IPS DF 4.7 (cell line): ENCODE measurements around the gene RALY.
"Not testable (repeated sequence)": the region's sequence is repeated elsewhere in the genome, so short reads cannot be mapped to it uniquely, and the experiment has no call there.

Experiments
- DNase-seq: peaks from one replicate; pipeline ENCODE4 v3.0.0-alpha.2; 2013; ENCODE audit warnings: low spot score; ENCODE audit errors: extremely low read depth

The RALY gene

DNA sequence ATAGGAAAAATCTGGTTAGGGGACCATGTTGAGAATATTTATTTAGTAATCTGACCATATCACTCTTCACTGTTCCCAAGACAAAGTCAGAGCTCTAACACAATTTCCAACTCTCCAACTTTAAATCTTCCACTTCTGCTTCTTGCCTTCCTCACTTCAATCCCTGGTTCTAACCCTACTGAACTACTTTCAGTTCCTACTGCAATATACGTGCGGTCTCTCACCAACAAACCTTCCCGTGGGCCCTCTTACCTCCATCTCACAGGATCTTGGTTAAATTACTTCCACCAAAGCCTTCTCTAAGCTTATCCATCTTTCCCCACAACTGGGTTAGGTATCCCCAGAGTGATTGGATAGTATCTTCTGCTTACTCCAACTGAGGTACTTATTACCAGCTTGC lies 110.3 kb downstream of the RALY start:
- no peak for DNase-seq

DNA sequence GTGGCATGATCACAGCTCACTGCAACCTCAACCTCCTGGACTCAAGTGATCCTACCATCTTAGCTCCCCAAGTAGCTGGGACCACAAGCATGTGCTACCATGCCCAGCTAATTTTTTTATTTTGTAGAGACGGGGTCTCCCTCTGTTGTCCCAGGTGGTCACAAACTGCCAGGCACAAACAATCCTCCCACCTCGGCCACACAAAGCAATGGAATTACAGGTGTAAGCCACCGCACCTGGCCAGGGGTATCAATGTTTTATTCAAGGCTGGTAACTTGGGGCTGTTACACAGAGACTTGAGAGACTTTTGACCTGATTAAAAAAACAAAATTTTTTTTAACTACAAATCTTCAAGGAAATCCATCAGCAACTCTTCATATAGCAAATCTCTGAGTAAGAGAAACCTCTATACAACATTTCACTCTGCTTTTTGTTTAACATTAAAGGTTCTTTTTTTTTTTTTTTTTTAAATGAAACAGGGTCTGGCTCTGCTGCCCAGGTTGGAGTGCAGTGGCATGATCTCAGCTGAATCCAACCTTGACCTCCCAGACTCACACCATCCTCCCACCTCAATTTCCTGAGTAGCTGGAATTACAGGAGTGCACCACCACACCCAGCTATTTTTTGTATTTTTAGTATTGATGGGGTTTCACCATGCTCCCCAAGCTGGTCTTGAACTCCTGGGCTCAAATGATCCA lies 112.4 kb downstream of the RALY start:
- no peak for DNase-seq

DNA sequence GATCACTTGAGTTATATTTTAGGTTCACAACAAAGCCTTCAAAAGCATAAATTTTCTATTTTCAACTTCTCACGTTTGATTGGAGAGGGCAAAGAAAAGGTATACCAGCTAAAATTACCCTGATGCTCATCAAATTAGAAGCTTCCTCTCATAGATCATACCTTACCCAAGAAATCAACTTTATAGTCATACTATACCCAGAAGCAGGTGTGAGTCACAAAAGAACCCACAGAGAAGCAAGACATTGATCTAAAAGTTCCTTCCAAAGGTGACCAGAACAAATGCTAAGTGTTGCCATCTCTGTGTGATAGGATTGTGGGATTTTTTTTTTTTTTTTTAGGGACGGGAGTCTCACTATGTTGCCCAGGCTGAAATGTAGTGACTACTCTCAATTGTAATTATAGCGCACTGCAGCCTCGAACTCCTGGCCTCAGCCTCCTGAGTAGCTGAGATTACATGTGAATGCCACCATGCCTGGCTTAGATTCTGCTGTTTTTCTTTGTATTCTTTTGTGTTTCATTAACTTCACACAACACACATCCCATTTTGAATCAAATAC lies 115.0 kb downstream of the RALY start:
- DNase-seq, result no peak

DNA sequence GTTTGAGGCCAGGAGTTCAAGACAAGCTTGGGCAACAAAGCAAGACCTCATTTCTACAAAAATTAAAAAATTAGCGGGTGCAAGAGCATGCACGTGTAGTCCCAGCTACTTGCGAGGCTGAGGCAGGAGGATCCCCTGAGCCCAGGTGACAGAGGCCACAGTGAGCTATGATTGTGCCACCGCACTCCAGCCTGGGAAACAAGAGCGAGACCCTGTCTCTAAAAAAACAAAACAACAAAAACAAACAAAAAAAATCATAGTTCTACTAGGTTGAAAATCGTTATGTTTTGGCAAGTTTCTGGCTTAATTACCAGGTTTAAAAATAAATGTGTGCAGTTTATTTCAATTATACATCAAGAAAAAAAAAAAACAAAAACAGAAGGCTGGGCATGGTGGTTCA lies 115.7 kb downstream of the RALY start:
- DNase-seq, result no peak

DNA sequence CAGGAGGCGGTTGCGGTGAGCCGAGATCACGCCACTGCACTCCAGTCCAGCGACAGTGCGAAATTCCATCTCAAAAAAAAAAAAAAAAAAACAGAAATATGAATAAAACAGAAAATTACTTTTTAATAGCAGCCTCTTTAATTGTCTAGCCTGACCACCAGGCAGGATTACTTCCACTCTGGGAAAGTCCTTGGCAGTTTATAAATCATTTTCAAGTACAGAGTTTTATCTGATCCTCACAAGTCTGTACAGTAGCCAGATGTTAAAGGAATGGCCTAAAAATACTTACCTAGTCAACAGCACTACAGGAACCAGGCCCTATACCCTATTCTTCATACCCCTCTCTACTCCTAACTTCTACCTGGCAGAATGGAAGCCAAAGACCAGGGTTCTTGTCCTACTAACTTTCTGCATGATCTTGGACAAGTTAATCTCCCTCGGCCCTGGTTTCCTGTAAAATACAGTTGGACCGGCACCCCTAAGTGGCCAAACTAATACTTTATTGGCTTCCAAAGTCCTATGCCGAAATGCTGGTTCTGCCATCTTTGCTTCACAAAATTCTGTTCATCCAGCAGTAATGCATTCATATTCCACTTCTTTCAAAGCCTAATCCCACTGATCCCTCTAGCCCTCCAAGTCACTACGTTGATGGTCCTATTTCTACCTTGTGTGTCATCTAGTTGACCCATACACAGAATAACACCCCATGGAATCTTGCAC lies 116.5 kb downstream of the RALY start:
- no peak for DNase-seq

DNA sequence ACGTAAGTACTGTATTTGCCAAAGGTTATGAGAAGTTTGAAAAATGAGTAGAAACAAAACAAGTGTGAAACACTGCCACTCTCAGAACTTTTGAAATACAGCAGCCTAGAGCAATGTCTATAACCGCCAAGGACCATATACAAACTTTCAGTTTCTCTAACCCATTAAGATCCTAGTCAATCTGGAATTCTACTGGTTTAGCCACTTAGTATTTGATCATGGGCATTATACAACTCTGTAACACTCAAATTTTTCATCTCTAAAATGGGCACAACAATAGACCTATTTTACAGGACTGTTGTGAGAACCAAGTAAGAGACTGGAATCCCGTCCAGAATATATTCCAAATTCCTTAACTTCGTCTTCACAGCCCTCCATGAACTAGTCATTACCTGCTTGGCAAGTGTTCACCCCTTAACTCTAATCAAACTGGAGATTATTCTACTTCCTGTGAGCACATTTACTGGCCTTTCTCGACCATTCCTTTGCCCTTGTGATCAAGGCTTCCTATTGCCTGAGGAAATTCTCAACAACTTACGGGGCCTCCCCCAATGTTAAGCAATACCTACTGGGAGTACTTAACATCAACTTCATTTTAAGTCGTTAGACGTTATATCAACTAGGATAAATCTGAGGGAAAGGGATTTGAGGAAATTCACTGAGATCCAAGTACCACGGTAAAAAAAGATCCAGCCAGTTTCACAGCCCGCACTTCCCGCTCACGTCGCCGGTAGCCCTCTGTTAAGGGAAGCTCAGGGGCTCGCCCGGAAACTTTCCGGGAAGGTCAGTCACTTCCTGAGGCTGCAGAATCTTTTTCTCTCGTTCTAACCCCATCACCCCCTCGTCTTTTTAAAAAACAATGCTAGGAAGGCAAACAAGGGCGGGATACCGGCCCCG lies 117.3 kb downstream of the RALY start:
- DNase-seq, result no peak

DNA sequence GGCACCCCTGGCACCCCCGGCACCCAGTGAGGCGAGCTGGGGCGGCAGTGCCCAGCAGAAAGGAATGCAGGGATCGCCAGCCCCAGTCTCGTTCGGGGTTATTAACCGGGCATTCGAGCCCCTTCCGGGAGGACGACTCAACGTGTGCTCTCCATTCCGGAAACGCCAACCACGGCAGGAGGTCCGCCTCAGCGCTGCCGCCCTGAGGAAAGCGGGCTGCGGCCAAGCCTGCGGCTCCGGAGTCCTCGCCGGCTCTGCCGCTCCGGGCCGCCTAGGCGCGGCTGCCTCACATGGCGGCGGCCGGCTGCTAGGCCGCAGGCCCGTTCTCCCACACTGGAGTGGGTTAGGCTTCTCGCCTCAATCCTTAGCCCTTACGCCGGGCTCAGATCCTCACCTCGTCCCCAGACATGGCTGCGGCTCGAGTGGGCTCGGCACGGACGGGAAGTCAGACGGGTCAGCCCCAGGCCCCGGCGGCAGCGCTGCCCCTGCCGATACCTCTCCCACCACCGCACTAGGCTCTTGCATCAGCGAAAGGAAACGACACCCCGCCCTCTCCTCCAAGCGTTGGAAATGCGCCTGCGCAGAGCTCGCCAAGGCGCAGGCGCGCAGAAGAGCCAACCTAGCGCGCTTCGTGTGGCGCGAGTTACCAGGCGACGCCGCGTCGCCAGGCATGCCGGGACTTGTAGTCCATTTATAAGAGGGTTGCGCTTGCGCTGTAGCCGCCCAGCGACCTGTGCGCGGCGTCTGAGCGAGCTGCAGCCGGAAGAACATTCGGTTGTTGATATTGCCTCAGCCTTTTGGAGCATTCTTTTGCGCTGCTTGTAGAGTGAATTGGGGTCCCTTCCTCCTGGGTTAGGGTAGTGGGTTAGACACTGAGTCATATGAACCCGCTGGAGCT lies 118.2 kb downstream of the RALY start, which contains the start of gene EIF2S2:
Gene EIF2S2 (minus strand): TSS at position 542 of the 898 bp plus-strand sequence. CDS start 133 bp downstream, at position 409.
- peak; percentile 93 for DNase-seq

DNA sequence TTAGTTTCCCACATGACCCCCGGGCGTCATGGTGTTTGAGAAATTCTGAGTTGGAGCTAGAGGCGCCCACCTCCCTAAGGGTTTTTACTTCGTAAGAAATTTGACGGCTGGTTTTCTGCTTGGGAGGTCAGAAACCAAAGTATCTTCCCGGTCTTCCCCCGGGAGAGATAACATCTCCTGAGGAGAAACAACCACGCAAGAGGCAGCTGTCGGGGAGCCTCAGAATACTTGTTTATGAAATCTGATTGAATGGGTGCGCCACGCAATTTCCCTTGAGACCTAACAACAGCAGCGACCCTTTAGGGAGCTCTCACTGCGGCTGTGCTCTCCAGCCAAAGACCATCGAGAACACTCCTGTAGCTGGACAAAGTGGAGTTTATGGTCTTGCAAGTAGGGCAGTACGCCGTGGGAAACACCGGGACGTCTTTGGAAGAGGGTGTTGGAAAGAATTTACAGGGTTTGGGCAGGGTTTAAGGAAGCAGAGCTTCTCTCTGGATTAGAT lies 118.9 kb downstream of the RALY start:
- DNase-seq, result no peak

DNA sequence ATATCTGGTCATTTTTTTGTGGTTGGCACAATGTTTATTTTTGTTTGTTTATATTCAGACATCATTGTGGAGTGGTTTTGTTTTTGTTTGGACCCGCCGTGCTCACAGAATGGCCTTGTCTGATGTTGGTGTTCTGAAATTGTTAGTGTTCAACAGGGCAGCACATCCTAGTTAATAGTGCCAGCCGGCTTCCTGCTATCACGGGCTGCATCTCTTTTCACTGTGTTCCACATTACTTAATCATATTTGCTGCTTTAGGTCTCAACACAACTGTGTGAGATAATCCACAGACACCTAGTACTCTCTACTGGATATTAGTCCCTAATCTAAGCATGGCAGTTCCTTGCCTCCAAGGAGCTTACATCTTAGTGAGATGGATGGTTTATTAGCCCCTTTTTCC lies 121.1 kb downstream of the RALY start:
- DNase-seq, result no peak

DNA sequence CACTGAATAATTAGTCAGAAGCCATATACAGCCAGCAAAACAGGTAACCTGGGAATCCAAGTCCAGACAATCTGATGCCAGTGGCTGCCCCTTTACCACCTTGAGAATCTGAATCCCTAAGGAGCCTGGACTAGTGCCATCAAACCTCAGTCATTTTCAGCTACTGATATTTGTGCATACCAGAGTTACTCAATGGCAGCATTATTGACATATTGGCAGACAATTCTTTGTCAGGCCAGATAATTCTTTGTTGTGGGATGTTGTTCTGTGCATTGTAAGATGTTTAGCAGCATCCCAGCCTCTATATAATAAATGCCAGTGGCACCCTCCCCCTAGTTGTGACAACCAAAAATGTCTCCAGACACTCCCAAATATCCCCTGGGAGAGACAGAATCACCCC lies 121.5 kb downstream of the RALY start:
- DNase-seq, result no peak

DNA sequence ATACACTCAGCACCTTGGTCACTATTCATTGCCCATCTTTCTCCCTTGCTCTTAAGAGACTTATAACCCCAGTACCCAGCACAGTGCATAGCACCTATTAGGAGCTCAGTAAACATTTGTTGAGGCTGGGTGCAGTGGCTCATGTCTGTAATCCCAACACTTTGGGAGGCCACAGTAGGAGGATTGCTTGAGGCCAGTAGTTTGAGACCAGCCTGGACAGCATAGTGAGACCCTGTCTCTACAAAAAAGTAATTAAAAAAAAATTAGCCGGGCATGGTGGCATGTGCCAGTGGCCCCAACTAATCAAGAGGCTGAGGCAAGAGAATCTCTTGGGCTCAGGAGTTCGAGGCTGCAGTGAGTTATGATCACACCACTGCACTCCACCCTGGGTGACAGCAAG lies 126.5 kb downstream of the RALY start:
- DNase-seq, result no peak

DNA sequence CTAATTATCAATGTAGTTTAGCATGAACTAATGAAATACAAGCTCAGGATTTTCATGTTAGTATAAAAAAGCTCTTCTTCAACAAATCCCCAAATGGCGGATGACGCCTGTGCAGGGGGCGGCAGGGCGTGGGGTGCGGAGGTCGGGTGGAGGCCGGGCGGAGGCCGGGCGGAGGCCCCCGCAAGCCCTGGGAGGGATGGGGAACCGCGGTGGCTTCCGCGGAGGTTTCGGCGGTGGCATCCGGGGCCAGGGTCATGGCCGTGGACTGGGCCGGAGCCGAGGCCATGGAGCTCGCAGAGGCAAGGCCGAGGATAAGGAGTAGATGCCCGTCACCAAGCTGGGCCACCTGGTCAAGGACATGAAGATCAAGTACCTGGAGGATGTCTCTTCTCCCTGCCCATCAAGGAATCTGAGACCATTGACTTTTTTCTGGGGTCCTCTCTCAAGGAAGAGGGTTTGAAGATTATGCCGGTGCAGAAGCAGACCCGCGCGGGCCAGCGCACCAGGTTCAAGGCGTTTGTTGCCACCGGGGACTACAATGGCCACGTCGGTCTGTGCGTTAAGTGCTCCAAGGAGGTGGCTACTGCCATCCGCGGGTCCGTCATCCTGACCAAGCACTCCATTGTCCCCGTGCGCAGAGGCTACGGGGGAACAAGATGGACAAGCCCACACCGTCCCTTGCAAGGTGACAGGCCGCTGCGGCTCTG lies 128.7 kb downstream of the RALY start:
- no peak for DNase-seq

DNA sequence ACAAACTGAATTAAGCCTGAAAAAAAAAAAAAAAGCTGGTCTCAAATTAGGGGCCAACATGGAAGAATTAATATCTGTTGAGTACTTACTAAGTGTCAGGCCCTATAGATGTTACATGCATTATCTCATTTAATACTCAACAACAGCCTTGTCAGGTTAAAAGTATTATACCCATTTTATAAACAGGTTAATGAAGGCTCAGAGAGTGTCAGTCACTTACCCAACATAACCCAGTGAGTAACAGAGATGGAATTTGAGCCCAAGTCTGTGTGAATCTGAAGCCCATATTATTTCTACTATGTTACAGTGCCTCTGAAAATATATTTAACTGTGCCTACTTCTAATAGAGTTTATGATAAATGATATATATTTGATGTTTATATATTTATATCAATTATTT lies 129.6 kb downstream of the RALY start:
- no peak for DNase-seq

DNA sequence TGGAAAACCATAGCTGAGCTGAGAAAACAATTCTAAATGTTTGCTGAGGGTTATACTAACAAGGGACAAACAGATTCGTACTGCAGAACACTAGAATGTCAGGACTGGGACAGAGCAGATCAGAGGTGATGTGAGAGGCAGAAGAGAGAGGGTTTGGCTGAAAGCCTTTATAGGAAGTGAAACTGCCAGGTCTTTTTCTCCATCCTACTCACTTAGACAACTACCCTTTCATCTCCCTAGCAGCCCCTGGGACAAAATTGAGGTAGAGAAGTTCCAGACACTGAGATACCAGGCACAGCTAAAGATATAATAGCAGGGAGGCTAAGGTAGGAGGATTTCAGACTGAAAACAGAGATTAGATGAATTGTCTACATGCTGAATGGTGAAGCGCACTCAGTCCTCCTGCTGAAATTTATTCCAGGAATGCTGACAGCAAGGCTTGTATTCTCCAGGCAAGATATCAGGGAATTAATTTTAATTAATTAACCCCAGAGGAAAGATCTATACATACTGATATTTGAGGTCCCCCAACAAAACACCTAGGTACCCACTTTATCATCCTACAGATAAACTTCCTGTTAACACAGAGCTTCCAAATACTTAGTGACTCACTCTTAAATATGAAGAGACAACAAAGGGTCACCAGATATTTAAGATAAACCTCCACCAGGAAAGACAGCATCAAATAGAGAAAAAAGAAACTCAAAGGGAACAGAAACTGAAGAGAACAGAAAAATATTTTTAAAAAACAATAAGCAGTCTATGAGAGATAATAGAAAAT lies 130.9 kb downstream of the RALY start:
- no peak for DNase-seq

DNA sequence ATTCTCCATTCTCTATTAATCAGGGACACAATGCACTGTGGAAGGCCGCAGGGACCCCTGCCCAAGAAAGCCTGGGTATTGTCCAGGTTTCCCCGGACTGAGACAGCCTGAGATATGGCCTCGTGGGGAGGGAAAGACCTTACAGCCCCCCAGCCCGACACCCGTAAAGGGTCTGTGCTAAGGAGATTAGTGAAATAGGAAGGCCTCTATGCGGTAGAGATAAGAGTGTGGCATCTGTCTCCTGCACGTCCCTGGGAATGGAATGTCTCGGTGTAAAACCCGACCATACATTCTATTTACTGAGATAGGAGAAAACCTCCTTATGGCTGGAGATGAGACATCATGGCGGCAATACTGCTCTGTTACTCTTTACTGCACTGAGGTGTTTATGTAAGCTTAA lies 134.1 kb downstream of the RALY start:
- no peak for DNase-seq

DNA sequence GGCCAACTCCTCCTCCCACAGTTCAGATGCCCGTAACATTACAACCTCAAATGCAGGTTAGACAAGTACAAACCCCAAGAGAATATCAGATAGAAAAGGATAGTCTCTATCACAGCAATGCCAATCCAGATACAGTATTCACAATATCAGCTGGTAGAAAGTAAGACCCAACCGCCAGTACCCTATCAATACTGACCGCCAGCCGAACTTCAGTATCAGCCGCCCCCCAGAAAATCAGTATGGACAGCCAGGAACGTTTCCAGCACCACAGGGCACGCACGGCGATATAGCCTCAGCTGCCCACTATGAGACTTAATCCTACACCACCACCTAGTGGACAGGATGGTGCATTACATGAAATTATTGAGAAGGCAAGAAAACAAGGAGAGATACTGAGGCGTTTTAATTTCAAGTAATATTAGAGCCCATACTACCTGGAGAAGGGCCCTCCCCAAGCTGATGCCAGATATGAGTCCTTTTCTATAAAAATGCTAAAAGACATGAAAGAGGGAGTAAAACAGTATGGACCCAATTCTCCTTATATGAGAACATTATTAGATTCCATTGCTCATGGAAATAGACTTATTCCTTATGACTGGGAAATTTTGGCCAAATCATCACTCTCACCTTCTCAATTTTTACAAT lies 135.9 kb downstream of the RALY start:
- DNase-seq, result peak; percentile 62

DNA sequence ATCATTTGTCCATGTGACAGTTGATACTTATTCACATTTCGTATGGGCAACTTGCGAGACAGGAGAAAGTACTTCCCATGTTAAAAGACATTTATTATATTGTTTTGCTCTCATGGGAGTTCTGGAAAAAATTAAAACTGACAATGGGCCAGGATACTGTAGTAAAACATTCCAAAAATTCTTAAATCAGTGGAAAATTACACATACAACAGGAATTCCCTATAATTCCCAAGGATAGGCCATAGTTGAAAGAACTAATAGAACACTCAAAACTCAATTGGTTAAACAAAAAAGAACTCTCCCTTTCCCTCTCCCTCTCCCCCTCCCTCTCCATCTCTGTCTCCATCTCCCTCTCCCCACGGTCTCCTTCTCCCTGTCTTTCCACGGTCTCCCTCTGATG lies 137.8 kb downstream of the RALY start:
- no peak for DNase-seq

DNA sequence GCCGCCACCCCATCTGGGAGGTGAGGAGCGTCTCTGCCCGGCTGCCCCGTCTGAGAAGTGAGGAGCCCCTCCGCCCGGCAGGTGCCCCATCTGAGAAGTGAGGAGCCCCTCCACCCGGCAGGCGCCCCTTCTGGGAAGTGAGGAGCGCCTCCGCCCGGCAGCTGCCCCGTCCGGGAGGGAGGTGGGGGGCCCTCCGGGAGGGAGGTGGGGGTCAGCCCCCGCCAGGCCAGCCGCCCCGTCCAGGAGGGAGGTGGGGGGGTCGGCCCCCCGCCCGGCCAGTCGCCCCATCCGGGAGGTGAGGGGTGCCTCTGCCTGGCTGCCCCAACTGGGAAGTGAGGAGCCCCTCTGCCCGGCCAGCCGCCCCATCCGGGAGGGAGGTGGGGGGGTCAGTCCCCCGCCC lies 138.8 kb downstream of the RALY start:
- not testable (repeated sequence) for DNase-seq

DNA sequence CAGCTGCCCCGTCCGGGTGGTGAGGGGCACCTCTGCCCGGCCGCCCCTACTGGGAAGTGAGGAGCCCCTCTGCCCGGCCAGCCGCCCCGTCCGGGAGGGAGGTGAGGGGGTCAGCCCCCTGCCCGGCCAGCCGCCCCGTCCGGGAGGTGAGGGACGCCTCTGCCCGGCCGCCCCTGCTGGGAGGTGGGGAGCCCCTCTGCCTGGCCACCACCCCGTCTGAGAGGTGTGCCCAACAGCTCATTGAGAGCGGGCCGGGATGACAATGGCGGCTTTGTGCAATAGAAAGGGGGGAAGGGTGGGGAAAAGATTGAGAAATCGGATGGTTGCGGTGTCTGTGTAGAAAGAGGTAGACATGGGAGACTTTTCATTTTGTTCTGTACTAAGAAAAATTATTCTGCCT lies 139.2 kb downstream of the RALY start:
- DNase-seq, result not testable (repeated sequence)
